Fibroblast of lung (primary cell): ENCODE measurements around the gene KMT2C.

Experiments used
- EZH2 ChIP-seq: IDR thresholded peaks from 2 replicates; pipeline ENCODE4 v1.5.1; 2012; ENCODE audit warnings: low read length, control low read depth, mild to moderate bottlenecking; ENCODE audit errors: missing control alignments
- TF ChIP-seq, protein P1 (sequence below), 2 donors: IDR thresholded peaks in 1 of 2; conservative IDR thresholded peaks in 1 of 2; 1 replicate in 1 of 2; 2 replicates in 1 of 2; pipeline ENCODE4 v1.5.1; 2011 to 2012; ENCODE audit warnings: low read length in 2 of 2, control low read depth in 1 of 2, inconsistent platforms in 1 of 2, low read depth in 1 of 2, mild to moderate bottlenecking in 1 of 2

- no peak for TF ChIP-seq EZH2
- TF ChIP-seq, protein P1, sequence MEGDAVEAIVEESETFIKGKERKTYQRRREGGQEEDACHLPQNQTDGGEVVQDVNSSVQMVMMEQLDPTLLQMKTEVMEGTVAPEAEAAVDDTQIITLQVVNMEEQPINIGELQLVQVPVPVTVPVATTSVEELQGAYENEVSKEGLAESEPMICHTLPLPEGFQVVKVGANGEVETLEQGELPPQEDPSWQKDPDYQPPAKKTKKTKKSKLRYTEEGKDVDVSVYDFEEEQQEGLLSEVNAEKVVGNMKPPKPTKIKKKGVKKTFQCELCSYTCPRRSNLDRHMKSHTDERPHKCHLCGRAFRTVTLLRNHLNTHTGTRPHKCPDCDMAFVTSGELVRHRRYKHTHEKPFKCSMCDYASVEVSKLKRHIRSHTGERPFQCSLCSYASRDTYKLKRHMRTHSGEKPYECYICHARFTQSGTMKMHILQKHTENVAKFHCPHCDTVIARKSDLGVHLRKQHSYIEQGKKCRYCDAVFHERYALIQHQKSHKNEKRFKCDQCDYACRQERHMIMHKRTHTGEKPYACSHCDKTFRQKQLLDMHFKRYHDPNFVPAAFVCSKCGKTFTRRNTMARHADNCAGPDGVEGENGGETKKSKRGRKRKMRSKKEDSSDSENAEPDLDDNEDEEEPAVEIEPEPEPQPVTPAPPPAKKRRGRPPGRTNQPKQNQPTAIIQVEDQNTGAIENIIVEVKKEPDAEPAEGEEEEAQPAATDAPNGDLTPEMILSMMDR (conservative IDR thresholded peaks at IDR 0.05 in 1 of 2, IDR thresholded peaks at IDR 0.05 in 1 of 2; ENCODE audit: low read depth in 1 of 2, low read length in 2 of 2), result no peak
Observed at GRCh38 chr7:152341914-152342236, 93.9 kb downstream of the KMT2C start.
